IMR-90 (cell line): ENCODE data around the gene KRABD2.

Experiments
- ATAC-seq: fragments of 200-7000 bp; cut with Tn5 transposase; 2 replicates; pipeline ENCODE4 v1.9.1; 2020; ENCODE audit warnings: low read depth, mild to moderate bottlenecking, moderate library complexity
- BruUV-seq: library from RNA; stranded (reverse); fragments of 400-500 nt; replicated peaks from 2 replicates; lab custom pipeline; 2021; lab: Mats Ljungman, UMichigan
- CTCF ChIA-PET: fragments of 300-600 bp; formaldehyde crosslinking; extraction: SDS; loops from one replicate; lab custom pipeline; 2021; ENCODE audit warnings: antibody characterized with exemption; lab: Yijun Ruan, JAX
- POLR2A ChIA-PET: fragments of 300-600 bp; sonication (Branson Sonifier 250); formaldehyde crosslinking; loops from one replicate; lab custom pipeline; 2022; ENCODE audit warnings: antibody characterized with exemption; ENCODE audit not compliant: unreplicated experiment; lab: Charles Lee
- DNase-seq: peaks from one replicate; pipeline ENCODE4 v3.0.0; 2013
- H2AFZ ChIP-seq: replicated peaks from 2 replicates; pipeline ENCODE3; 2013; ENCODE audit warnings: low read length, mild to moderate bottlenecking; ENCODE audit not compliant: poor library complexity
- H2AK5ac ChIP-seq: 2 replicates; pipeline ENCODE4 v1.6.1; 2013; ENCODE audit warnings: low read depth, low read length, inconsistent platforms
- H2AK9ac ChIP-seq: replicated peaks from 2 replicates; pipeline ENCODE3; 2013; ENCODE audit warnings: mild to moderate bottlenecking, low read depth, low read length, moderate library complexity; ENCODE audit not compliant: poor library complexity
- H2BK120ac ChIP-seq: 2 replicates; pipeline ENCODE4 v1.6.1; 2013; ENCODE audit warnings: low read depth, low read length, inconsistent platforms
- H2BK15ac ChIP-seq: 3 replicates; pipeline ENCODE4 v1.6.1; 2013; ENCODE audit warnings: low read depth, low read length, inconsistent platforms
- H2BK20ac ChIP-seq: 2 replicates; pipeline ENCODE4 v1.6.1; 2013; ENCODE audit warnings: low read depth, mild to moderate bottlenecking, inconsistent platforms, low read length, moderate library complexity
- H2BK5ac ChIP-seq: 2 replicates; pipeline ENCODE4 v1.6.1; 2013; ENCODE audit warnings: mild to moderate bottlenecking, low read depth, low read length, inconsistent platforms; ENCODE audit not compliant: poor library complexity, severe bottlenecking
- H3K14ac ChIP-seq: replicated peaks from 2 replicates; pipeline ENCODE4 v1.6.1; 2013; ENCODE audit warnings: low read depth, low read length, inconsistent platforms
- H3K18ac ChIP-seq: 2 replicates; pipeline ENCODE4 v1.6.1; 2013; ENCODE audit warnings: low read depth, low read length, control low read depth
- H3K23ac ChIP-seq: 2 replicates; pipeline ENCODE4 v1.6.1; 2013; ENCODE audit warnings: low read depth, low read length, inconsistent platforms
- H3K27ac ChIP-seq: 2 replicates; pipeline ENCODE4 v1.5.1; 2013; ENCODE audit warnings: mild to moderate bottlenecking, control low read depth, low read length; ENCODE audit not compliant: insufficient read depth
- H3K27me3 ChIP-seq: 2 replicates; pipeline ENCODE4 v1.6.1; 2013; ENCODE audit warnings: low read length; ENCODE audit not compliant: control insufficient read depth, insufficient read depth
- H3K36me3 ChIP-seq: 2 replicates; pipeline ENCODE4 v1.6.1; 2013; ENCODE audit warnings: low read length, mixed read lengths; ENCODE audit not compliant: control insufficient read depth, insufficient read depth
- H3K4ac ChIP-seq: 2 replicates; pipeline ENCODE4 v1.6.1; 2013; ENCODE audit warnings: low read depth, low read length, inconsistent platforms
- H3K4me1 ChIP-seq: 2 replicates; pipeline ENCODE4 v1.6.1; 2013; ENCODE audit warnings: low read length, mixed read lengths; ENCODE audit not compliant: control insufficient read depth, insufficient read depth
- H3K4me2 ChIP-seq: 2 replicates; pipeline ENCODE4 v1.6.1; 2013; ENCODE audit warnings: low read depth, mild to moderate bottlenecking, control low read depth, low read length, moderate library complexity
- H3K4me3 ChIP-seq: 2 replicates; pipeline ENCODE4 v1.5.1; 2013; ENCODE audit warnings: low read depth, mild to moderate bottlenecking, control low read depth, low read length, moderate library complexity; ENCODE audit not compliant: insufficient read depth
- H3K56ac ChIP-seq: 2 replicates; pipeline ENCODE4 v1.6.1; 2013; ENCODE audit warnings: low read length, inconsistent platforms; ENCODE audit not compliant: insufficient read depth; ENCODE audit errors: extremely low read depth
- H3K79me1 ChIP-seq, 2 experiments: 2 replicates each; pipeline ENCODE4 v1.6.1; 2013; ENCODE audit warnings: low read length in 2 of 2, inconsistent platforms in 1 of 2, low read depth in 1 of 2
- H3K9ac ChIP-seq: 2 replicates; pipeline ENCODE4 v1.6.1; 2013; ENCODE audit warnings: low read depth, low read length, control low read depth
- H3K9me1 ChIP-seq: 2 replicates; pipeline ENCODE4 v1.6.1; 2013; ENCODE audit warnings: low read length, inconsistent platforms; ENCODE audit not compliant: insufficient read depth
- H3K9me3 ChIP-seq: 2 replicates; pipeline ENCODE4 v1.6.1; 2013; ENCODE audit warnings: low read length; ENCODE audit not compliant: control insufficient read depth, insufficient read depth
- H4K20me1 ChIP-seq: 2 replicates; pipeline ENCODE4 v1.6.1; 2013; ENCODE audit warnings: low read length, inconsistent platforms; ENCODE audit not compliant: insufficient read depth
- H4K5ac ChIP-seq: 2 replicates; pipeline ENCODE4 v1.6.1; 2013; ENCODE audit warnings: mild to moderate bottlenecking, low read depth, low read length, control low read depth
- H4K8ac ChIP-seq, 2 experiments: 2 replicates each; pipeline ENCODE4 v1.6.1; 2013; ENCODE audit warnings: low read depth in 2 of 2, low read length in 2 of 2, control low read depth in 1 of 2, inconsistent platforms in 1 of 2
- H4K91ac ChIP-seq: 2 replicates; pipeline ENCODE4 v1.6.1; 2013; ENCODE audit warnings: low read depth, low read length, inconsistent platforms; ENCODE audit not compliant: insufficient read depth
- BHLHE40 ChIP-seq: fragments of 150-350 bp; IDR thresholded peaks from 2 replicates; pipeline ENCODE4 v1.6.1; 2016; ENCODE audit warnings: mild to moderate bottlenecking, low read depth, low read length
- CEBPB ChIP-seq: IDR thresholded peaks from 2 replicates; pipeline ENCODE4 v1.6.1; 2012; ENCODE audit warnings: low read depth, low read length, improper control_type of control experiment
- CHD1 ChIP-seq: IDR thresholded peaks from 2 replicates; pipeline ENCODE4 v1.6.1; 2012; ENCODE audit warnings: low read depth, low read length, improper control_type of control experiment
- CTCF ChIP-seq: conservative IDR thresholded peaks from 2 replicates; pipeline ENCODE4 v1.5.1; 2012; ENCODE audit warnings: mild to moderate bottlenecking, low read depth, low read length, improper control_type of control experiment
- FOS ChIP-seq: fragments of 150-350 bp; IDR thresholded peaks from 2 replicates; pipeline ENCODE4 v1.6.1; 2016; ENCODE audit warnings: low read depth, low read length
- MAFK ChIP-seq: IDR thresholded peaks from 2 replicates; pipeline ENCODE4 v1.6.1; 2012; ENCODE audit warnings: low read depth, low read length, improper control_type of control experiment
- MAZ ChIP-seq: IDR thresholded peaks from 2 replicates; pipeline ENCODE4 v1.6.1; 2012; ENCODE audit warnings: low read depth, mild to moderate bottlenecking, low read length, improper control_type of control experiment, moderate library complexity, borderline replicate concordance
- MXI1 ChIP-seq: IDR thresholded peaks from 2 replicates; pipeline ENCODE4 v1.6.1; 2012; ENCODE audit warnings: low read depth, mild to moderate bottlenecking, low read length, moderate library complexity, borderline replicate concordance
- POLR2A ChIP-seq: IDR thresholded peaks from 2 replicates; pipeline ENCODE4 v1.6.1; 2012; ENCODE audit warnings: mild to moderate bottlenecking, low read depth, low read length
- RCOR1 ChIP-seq: IDR thresholded peaks from 2 replicates; pipeline ENCODE4 v1.6.1; 2012; ENCODE audit warnings: mild to moderate bottlenecking, low read length, improper control_type of control experiment; ENCODE audit not compliant: insufficient replicate concordance
- SMC3 ChIP-seq: fragments of 150-350 bp; IDR thresholded peaks from 2 replicates; pipeline ENCODE4 v1.6.1; 2016; ENCODE audit warnings: low read depth, mild to moderate bottlenecking, antibody characterized with exemption, low read length, moderate library complexity
- USF2 ChIP-seq: fragments of 150-350 bp; IDR thresholded peaks from 2 replicates; pipeline ENCODE4 v1.6.1; 2017; ENCODE audit warnings: mild to moderate bottlenecking, antibody characterized with exemption, low read length, low read depth
- WGBS, 2 experiments: methylation state at CpG; one replicate each; pipeline versions ENCODE4 v1.1.5 to v1.1.7; 2013; ENCODE audit warnings: missing lambda C conversion rate in 2 of 2; ENCODE audit not compliant: insufficient read length in 1 of 2; ENCODE audit errors: extremely low coverage in 2 of 2; 5-methylcytosine and 5-hydroxymethylcytosine counted together
- dilution Hi-C: fragments of 300-500 bp; cut with HindIII; formaldehyde crosslinking; loops from one replicate; pipeline ENCODE4 v1.14.3; 2018; ENCODE audit warnings: low sequenced_read_pairs; ENCODE audit not compliant: unreplicated experiment
- in situ Hi-C: fragments of 300-500 bp; cut with MboI; formaldehyde crosslinking; loops from 3 replicates; pipeline ENCODE4 v1.14.3; 2019; ENCODE audit warnings: low sequenced_read_pairs, inconsistent platforms, mixed read lengths
- intact Hi-C: fragments of 100-400 bp; cut with micrococcal nuclease; formaldehyde crosslinking; loops from 2 replicates; pipeline ENCODE4 v1.10.0; 2022

Gene KRABD2

GRCh38 chr17:8392274-8392673, 15.8 kb upstream of the KRABD2 start:
- H3K4ac ChIP-seq: no peak overlapping the region
- H3K56ac ChIP-seq: no peak overlapping the region
- no peak overlapping the region for H2BK5ac ChIP-seq
- H3K9ac ChIP-seq: no peak overlapping the region
- peaks cover 0 to 4% of the 10 kb centered on the region in 2 experiments; a peak in 1 of 4 replicates for H3K79me1 ChIP-seq
- H3K4me3 ChIP-seq: no peak overlapping the region
- no peak for TF ChIP-seq CEBPB
- TF ChIP-seq BHLHE40: no peak
- TF ChIP-seq SMC3: no peak
- no peak for TF ChIP-seq POLR2A
- no peak for TF ChIP-seq MAZ
- TF ChIP-seq RCOR1: no peak
- TF ChIP-seq MXI1: no peak
- no peak for TF ChIP-seq CHD1
- no peak for TF ChIP-seq MAFK
- TF ChIP-seq FOS: no peak
- TF ChIP-seq USF2: no peak
- TF ChIP-seq CTCF: no peak
- no peak overlapping the region for H3K14ac ChIP-seq
- H4K5ac ChIP-seq: no peak overlapping the region
- no peak overlapping the region for H2AK5ac ChIP-seq
- WGBS, 2 experiments: 44% methylated on average over 4 of the region's 18 CpGs; no CpG with 5 or more reads in 1 of the 2 experiments
- H3K36me3 ChIP-seq: no peaks in the 10 kb centered on the region
- H2AK9ac ChIP-seq: no peak overlapping the region
- H3K18ac ChIP-seq: no peak overlapping the region
- in situ Hi-C loops (no loop called here), dilution Hi-C loops (no loop called here), intact Hi-C loops (no loop called here)
- H2AFZ ChIP-seq: no peak overlapping the region
- no peaks in the 10 kb centered on the region for H3K9me1 ChIP-seq
- no peak overlapping the region for H3K4me2 ChIP-seq
- 0 out of 3 replicates have a peak overlapping the region, but pooled peaks have one; percentile 3 for H2BK15ac ChIP-seq
- no TSS peak for BruUV-seq
- H3K23ac ChIP-seq: no peak overlapping the region
- DNase-seq (no peak), ATAC-seq (no peak)
- H3K27ac ChIP-seq: no peak overlapping the region
- no peaks in the 10 kb centered on the region for H4K20me1 ChIP-seq
- ChIA-PET POLR2A (interaction anchor here (0.6 kb wide), 1 partner anchor 43 kb away, joined by 6 read pairs; the partner anchor contains the start of gene NDEL1), CTCF (no interaction called here)
- H2BK120ac ChIP-seq: no peak overlapping the region
- no peaks in the 10 kb centered on the region for H3K9me3 ChIP-seq
- H3K4me1 ChIP-seq: peaks cover 4% of the 10 kb centered on the region; the same call in 1 of the 2 replicates
- H4K91ac ChIP-seq: no peak overlapping the region
- H2BK20ac ChIP-seq: no peak overlapping the region
- no peak overlapping the region for H4K8ac ChIP-seq
- H3K27me3 ChIP-seq: peaks cover 15% of the 10 kb centered on the region
